Thymus (tissue), 11 donors: ENCODE measurements around the gene DOCK1. TPM values are rescaled to one million over a fixed set of nuclear protein-coding genes. Genes with fewer than 3 reads are reported as not detected.

Experiments
- DNase-seq, 9 donors: peaks; one replicate each; pipeline ENCODE4 v3.0.0-alpha.2; 2013; ENCODE audit warnings: low spot score in 9 of 9, low read depth in 6 of 9, missing footprints in 1 of 9
- H3K27ac ChIP-seq, 2 donors: one replicate each; pipeline ENCODE4 v1.5.1; 2013; ENCODE audit warnings: control low read depth in 1 of 2, low read depth in 1 of 2, low read length in 1 of 2, mild to moderate bottlenecking in 1 of 2, moderate library complexity in 1 of 2
- H3K27me3 ChIP-seq, 2 donors: one replicate each; pipeline ENCODE4 v1.5.1; 2013; ENCODE audit warnings: low read length in 1 of 2; ENCODE audit not compliant: control insufficient read depth in 2 of 2, insufficient read depth in 1 of 2
- H3K36me3 ChIP-seq, 2 donors: one replicate each; pipeline ENCODE4 v1.5.1; 2013; ENCODE audit warnings: low read length in 1 of 2, mild to moderate bottlenecking in 1 of 2, moderate library complexity in 1 of 2; ENCODE audit not compliant: control insufficient read depth in 2 of 2, insufficient read depth in 2 of 2
- H3K4me1 ChIP-seq, 2 donors: one replicate each; pipeline ENCODE4 v1.5.1; 2013; ENCODE audit warnings: low read length in 2 of 2; ENCODE audit not compliant: control insufficient read depth in 2 of 2, insufficient read depth in 2 of 2
- H3K4me3 ChIP-seq, 2 donors: one replicate each; pipeline ENCODE4 v1.5.1; 2013; ENCODE audit warnings: low read length in 2 of 2, control low read depth in 1 of 2, mild to moderate bottlenecking in 1 of 2
- H3K9me3 ChIP-seq, 2 donors: one replicate each; pipeline ENCODE4 v1.5.1; 2013; ENCODE audit warnings: low read length in 1 of 2, mild to moderate bottlenecking in 1 of 2; ENCODE audit not compliant: control insufficient read depth in 2 of 2, insufficient read depth in 1 of 2
- WGBS: extraction: QIAGEN DNeasy Blood & Tissue Kit; methylation state at CpG from one replicate; pipeline ENCODE4 v1.1.7; 2013; 5-methylcytosine and 5-hydroxymethylcytosine counted together
- polyA plus RNA-seq: library from polyadenylated mRNA; stranded (reverse); fragments of 200-250 nt; gene quantifications from one replicate; pipeline ENCODE4 v1.2.3, GENCODE V29; 2013
- total RNA-seq: library from RNA; stranded (reverse); fragments of 120-200 nt; gene quantifications from one replicate; pipeline ENCODE4 v1.2.4, GENCODE V29; 2013
- donor health status: healthy.

The DOCK1 gene
- total and polyA plus RNA-seq, 2 donors: 10.2 to 11.7 TPM

GRCh38 chr10:127000598-127000997 is 95.4 kb downstream of the DOCK1 start:
- no peak for DNase-seq
- no peaks in the 10 kb centered on the region for H3K4me1 ChIP-seq
- H3K27ac ChIP-seq: no peak overlapping the region
- no peaks in the 10 kb centered on the region for H3K9me3 ChIP-seq
- WGBS: 95% methylated on average over 12 of the region's 12 CpGs
- no peaks in the 10 kb centered on the region for H3K27me3 ChIP-seq
- no peaks in the 10 kb centered on the region for H3K36me3 ChIP-seq
- H3K4me3 ChIP-seq: no peak overlapping the region

GRCh38 chr10:127003032-127003685 is 97.9 kb downstream of the DOCK1 start:
- H3K4me3 ChIP-seq: no peak overlapping the region
- WGBS: 91% methylated on average over 9 of the region's 9 CpGs
- no peaks in the 10 kb centered on the region for H3K9me3 ChIP-seq
- no peaks in the 10 kb centered on the region for H3K27me3 ChIP-seq
- H3K27ac ChIP-seq: no peak overlapping the region
- H3K36me3 ChIP-seq: no peaks in the 10 kb centered on the region
- no peak for DNase-seq
- H3K4me1 ChIP-seq: no peaks in the 10 kb centered on the region

GRCh38 chr10:127006453-127006852 is 101.2 kb downstream of the DOCK1 start:
- H3K36me3 ChIP-seq: no peaks in the 10 kb centered on the region

GRCh38 chr10:127009366-127009765 is 104.1 kb downstream of the DOCK1 start:
- no peaks in the 10 kb centered on the region for H3K27me3 ChIP-seq

More at GRCh38 chr10:127006453-127006852, 101.2 kb downstream of the DOCK1 start:
- Histone ChIP-seq H3K27me3 (no peaks in the 10 kb centered on the region), H3K4me1 (no peaks in the 10 kb centered on the region), H3K9me3 (no peaks in the 10 kb centered on the region), H3K27ac (no peak overlapping the region), H3K4me3 (no peak overlapping the region)
- DNase-seq: no peak
- WGBS: 97% methylated on average over 11 of the region's 11 CpGs

GRCh38 chr10:127011174-127011573 is 105.9 kb downstream of the DOCK1 start:
- no peak for DNase-seq
- Histone ChIP-seq H3K27ac (no peak overlapping the region), H3K4me1 (no peaks in the 10 kb centered on the region), H3K9me3 (no peaks in the 10 kb centered on the region), H3K36me3 (no peaks in the 10 kb centered on the region), H3K4me3 (no peak overlapping the region), H3K27me3 (no peaks in the 10 kb centered on the region)
- 64% methylated on average over 5 of the region's 5 CpGs for WGBS

More at GRCh38 chr10:127009366-127009765, 104.1 kb downstream of the DOCK1 start:
- no peaks in the 10 kb centered on the region for H3K36me3 ChIP-seq
- H3K4me1 ChIP-seq: no peaks in the 10 kb centered on the region
- no peak overlapping the region for H3K27ac ChIP-seq
- DNase-seq: no peak
- no peak overlapping the region for H3K4me3 ChIP-seq
- no peaks in the 10 kb centered on the region for H3K9me3 ChIP-seq
- 21% methylated on average over 8 of the region's 8 CpGs for WGBS

- Histone ChIP-seq H3K4me1 (no peaks in the 10 kb centered on the region), H3K9me3 (no peaks in the 10 kb centered on the region), H3K27me3 (no peaks in the 10 kb centered on the region), H3K36me3 (no peaks in the 10 kb centered on the region), H3K27ac (no peak overlapping the region), H3K4me3 (no peak overlapping the region)
- WGBS: 69% methylated on average over 24 of the region's 24 CpGs
- no peak for DNase-seq
These were observed 107.0 kb downstream of the DOCK1 start for GRCh38 chr10:127012071-127012768.

- Histone ChIP-seq H3K27me3 (no peaks in the 10 kb centered on the region), H3K4me1 (no peaks in the 10 kb centered on the region), H3K4me3 (no peak overlapping the region), H3K9me3 (no peaks in the 10 kb centered on the region), H3K36me3 (no peaks in the 10 kb centered on the region), H3K27ac (no peak overlapping the region)
- 21% methylated on average over 10 of the region's 10 CpGs for WGBS
- peak in 1 of 9 donors; percentile 11 for DNase-seq
These were observed 107.5 kb downstream of the DOCK1 start for GRCh38 chr10:127012769-127013152.

- no peak for DNase-seq
- Histone ChIP-seq H3K9me3 (no peaks in the 10 kb centered on the region), H3K27me3 (no peaks in the 10 kb centered on the region), H3K36me3 (no peaks in the 10 kb centered on the region), H3K27ac (no peak overlapping the region), H3K4me3 (no peak overlapping the region), H3K4me1 (no peaks in the 10 kb centered on the region)
- WGBS: 87% methylated on average over 9 of the region's 9 CpGs
These were observed 108.0 kb downstream of the DOCK1 start for GRCh38 chr10:127013211-127013656.

GRCh38 chr10:127013691-127014473 is 108.7 kb downstream of the DOCK1 start:
- WGBS: 99% methylated on average over 9 of the region's 9 CpGs
- Histone ChIP-seq H3K36me3 (no peaks in the 10 kb centered on the region), H3K27me3 (no peaks in the 10 kb centered on the region), H3K27ac (no peak overlapping the region), H3K4me3 (no peak overlapping the region), H3K4me1 (no peaks in the 10 kb centered on the region), H3K9me3 (no peaks in the 10 kb centered on the region)
- DNase-seq: no peak
